Ishikawa (cell line): Measurements from ENCODE around the gene PIK3C2B.

ENCODE experiments used
- CEBPB ChIP-seq: IDR thresholded peaks from 2 replicates; pipeline ENCODE4 v1.6.1; 2012
- EGR1 ChIP-seq: IDR thresholded peaks from 2 replicates; pipeline ENCODE4 v1.6.1; 2012
- EP300 ChIP-seq: IDR thresholded peaks from 2 replicates; pipeline ENCODE4 v1.6.1; 2012; ENCODE audit warnings: borderline replicate concordance
- FOXM1 ChIP-seq: IDR thresholded peaks from 2 replicates; pipeline ENCODE4 v1.6.1; 2012; ENCODE audit warnings: low read depth, borderline replicate concordance
- MAX ChIP-seq: IDR thresholded peaks from 2 replicates; pipeline ENCODE4 v1.6.1; 2012
- NFIC ChIP-seq: IDR thresholded peaks from 2 replicates; pipeline ENCODE4 v1.6.1; 2012
- RAD21 ChIP-seq: IDR thresholded peaks from 2 replicates; pipeline ENCODE4 v1.6.1; 2012; ENCODE audit warnings: low read depth
- REST ChIP-seq: IDR thresholded peaks from 2 replicates; pipeline ENCODE4 v1.6.1; 2012; ENCODE audit warnings: low read depth, mild to moderate bottlenecking
- TAF1 ChIP-seq: IDR thresholded peaks from 2 replicates; pipeline ENCODE4 v1.6.1; 2012; ENCODE audit warnings: low read depth, mild to moderate bottlenecking
- TCF12 ChIP-seq: IDR thresholded peaks from 2 replicates; pipeline ENCODE4 v1.6.1; 2012; ENCODE audit warnings: low read depth
- TEAD4 ChIP-seq: IDR thresholded peaks from 2 replicates; pipeline ENCODE4 v1.6.1; 2012
- USF1 ChIP-seq: IDR thresholded peaks from 2 replicates; pipeline ENCODE4 v1.6.1; 2012
- YY1 ChIP-seq: IDR thresholded peaks from 2 replicates; pipeline ENCODE4 v1.6.1; 2012; ENCODE audit warnings: low read depth
- ZBTB7A ChIP-seq: IDR thresholded peaks from 2 replicates; pipeline ENCODE4 v1.6.1; 2012; ENCODE audit warnings: low read depth

GRCh38 chr1:204464701-204465100 is 29.9 kb downstream of the PIK3C2B start:
- TF ChIP-seq EP300 (no peak), RAD21 (no peak), CEBPB (no peak), REST (no peak), YY1 (no peak), TEAD4 (no peak), TAF1 (no peak), FOXM1 (no peak), NFIC (no peak), ZBTB7A (no peak), TCF12 (no peak), MAX (no peak), USF1 (no peak), EGR1 (no peak)
